HepG2 (cell line): Measurements from ENCODE around the gene GDI1. TPM values are rescaled to one million over a fixed set of nuclear protein-coding genes. Genes with fewer than 3 reads are reported as not detected.

Source experiments
- MED1 ChIP-seq: sonication (generic); formaldehyde crosslinking; IDR thresholded peaks from 2 replicates; pipeline ENCODE4 v1.4.0; 2020; ENCODE audit warnings: missing genetic modification reagents
- MTA1 ChIP-seq: sonication (generic); formaldehyde crosslinking; IDR thresholded peaks from 2 replicates; pipeline ENCODE4 v1.4.0; 2020; ENCODE audit warnings: missing genetic modification reagents, mild to moderate bottlenecking, borderline replicate concordance
- PHF8 ChIP-seq: sonication (generic); formaldehyde crosslinking; IDR thresholded peaks from 2 replicates; pipeline ENCODE4 v1.5.0; 2020; ENCODE audit warnings: missing genetic modification reagents
- ZNF3 ChIP-seq: IDR thresholded peaks from 2 replicates; pipeline ENCODE4 v1.7.0; 2017; ENCODE audit warnings: inconsistent platforms
- ZNF337 ChIP-seq: sonication (generic); formaldehyde crosslinking; IDR thresholded peaks from 2 replicates; pipeline ENCODE4 v1.5.1; 2020; ENCODE audit warnings: missing genetic modification reagents, low read depth, mild to moderate bottlenecking, borderline replicate concordance
- ZNF619 ChIP-seq: sonication (generic); formaldehyde crosslinking; IDR thresholded peaks from 2 replicates; pipeline ENCODE4 v1.4.0; 2020; ENCODE audit warnings: mild to moderate bottlenecking, missing genetic modification reagents
- ZSCAN9 ChIP-seq: IDR thresholded peaks from 2 replicates; pipeline ENCODE4 v1.6.1; 2016; ENCODE audit warnings: borderline replicate concordance
- polyA plus RNA-seq, 8 experiments: library from polyadenylated mRNA; depleted of rRNA in 3 of 8; stranded (reverse) in 7 of 8; unstranded in 1 of 8; fragments of >200 nt; fragmentation: Illumina TruSeq in 4 of 8; extraction: Trizol in 4 of 8; gene quantifications; 2 replicates each; pipeline versions ENCODE4 v1.2.1 to v1.2.3, GENCODE V29; 2011 to 2016; ENCODE audit warnings: low read depth in 4 of 8, missing spikeins in 1 of 8, mixed read lengths in 1 of 8; ENCODE audit not compliant: insufficient read depth in 1 of 8
- total RNA-seq, 5 experiments: library from RNA; depleted of rRNA; stranded (reverse); fragments of >200 nt; fragmentation: Illumina TruSeq; extraction: Trizol; gene quantifications; 2 replicates each; pipeline ENCODE4 v1.2.3, GENCODE V29; 2016; ENCODE audit warnings: low read depth in 1 of 5
- TF ChIP-seq, protein P1 (sequence below): sonication (generic); formaldehyde crosslinking; IDR thresholded peaks from 2 replicates; pipeline ENCODE4 v1.4.0; 2020; ENCODE audit warnings: missing genetic modification reagents
- TF ChIP-seq, protein P2 (sequence below): sonication (generic); formaldehyde crosslinking; IDR thresholded peaks from 2 replicates; pipeline ENCODE4 v1.8.1; 2023; ENCODE audit warnings: missing genetic modification reagents, inconsistent platforms, borderline replicate concordance
- TF ChIP-seq, protein P3 (sequence below): sonication (generic); formaldehyde crosslinking; IDR thresholded peaks from 2 replicates; pipeline ENCODE4 v1.4.0; 2020; ENCODE audit warnings: low read depth, mild to moderate bottlenecking, missing genetic modification reagents
- TF ChIP-seq, protein P4 (sequence below): sonication (generic); formaldehyde crosslinking; IDR thresholded peaks from 2 replicates; pipeline ENCODE4 v1.5.0; 2020; ENCODE audit warnings: missing genetic modification reagents, mild to moderate bottlenecking, borderline replicate concordance
- TF ChIP-seq, protein P5 (sequence below): sonication (generic); formaldehyde crosslinking; IDR thresholded peaks from 2 replicates; pipeline ENCODE4 v1.8.0; 2022; ENCODE audit warnings: mild to moderate bottlenecking, missing genetic modification reagents, borderline replicate concordance

Gene GDI1
- total and polyA plus RNA-seq, 2 of the 13 experiments (the other 11 are each of a cell fraction or from before 2014, with no cell fraction given), result 17.4 to 105 TPM

DNA sequence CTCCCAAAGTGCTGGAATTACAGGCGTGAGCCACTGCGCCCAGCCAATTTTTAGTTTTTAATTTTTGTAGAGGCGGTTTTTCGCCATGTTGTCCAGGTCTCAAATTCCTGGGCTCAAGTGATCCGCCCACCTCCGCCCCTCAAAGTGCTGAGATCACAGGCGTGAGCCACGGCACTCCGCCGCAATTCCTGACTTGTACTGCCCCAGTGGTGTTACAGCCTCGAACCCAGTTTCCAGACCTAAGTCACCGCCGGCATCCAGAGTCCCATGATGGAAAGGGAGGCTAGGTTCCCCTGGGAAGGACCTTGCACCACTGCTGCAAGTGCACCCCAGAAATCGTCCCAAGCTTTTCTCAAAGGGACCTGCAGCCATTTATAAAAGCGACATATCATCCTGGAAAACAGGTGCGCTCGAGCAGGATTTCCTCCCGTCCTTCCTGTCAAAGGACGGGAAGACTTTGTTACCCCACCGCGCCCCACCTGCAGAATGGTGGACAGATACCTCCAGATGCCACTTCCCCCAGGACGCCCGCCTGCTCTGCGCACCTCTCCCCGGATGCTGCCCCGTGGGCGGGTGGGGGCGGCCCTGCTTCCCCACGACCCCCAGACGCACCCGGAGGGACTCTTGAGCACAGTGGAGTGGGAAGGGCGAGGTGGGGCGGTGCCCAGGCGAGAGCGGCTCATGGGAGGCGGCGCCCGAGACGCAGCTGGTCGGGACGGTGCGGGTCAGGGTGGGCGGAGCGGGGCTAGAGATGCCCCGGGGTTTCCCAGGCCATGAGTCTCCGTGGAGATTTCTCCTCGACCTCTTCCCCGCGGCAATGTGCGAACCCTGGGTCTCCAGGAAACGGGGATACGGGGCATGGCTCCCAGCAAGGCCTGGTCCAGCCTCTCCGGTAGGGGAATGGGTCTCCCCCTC lies 39.7 kb upstream of the GDI1 start (continued):
- TF ChIP-seq MTA1 (CRISPR knock-in tag) (no peak), ZSCAN9 (no peak), PHF8 (CRISPR knock-in tag) (peak; percentile 41; the same call in 1 of the 2 replicates), ZNF337 (CRISPR knock-in tag) (no peak), ZNF3 (no peak), MED1 (no peak), ZNF619 (CRISPR knock-in tag) (no peak)
- TF ChIP-seq, protein P1, sequence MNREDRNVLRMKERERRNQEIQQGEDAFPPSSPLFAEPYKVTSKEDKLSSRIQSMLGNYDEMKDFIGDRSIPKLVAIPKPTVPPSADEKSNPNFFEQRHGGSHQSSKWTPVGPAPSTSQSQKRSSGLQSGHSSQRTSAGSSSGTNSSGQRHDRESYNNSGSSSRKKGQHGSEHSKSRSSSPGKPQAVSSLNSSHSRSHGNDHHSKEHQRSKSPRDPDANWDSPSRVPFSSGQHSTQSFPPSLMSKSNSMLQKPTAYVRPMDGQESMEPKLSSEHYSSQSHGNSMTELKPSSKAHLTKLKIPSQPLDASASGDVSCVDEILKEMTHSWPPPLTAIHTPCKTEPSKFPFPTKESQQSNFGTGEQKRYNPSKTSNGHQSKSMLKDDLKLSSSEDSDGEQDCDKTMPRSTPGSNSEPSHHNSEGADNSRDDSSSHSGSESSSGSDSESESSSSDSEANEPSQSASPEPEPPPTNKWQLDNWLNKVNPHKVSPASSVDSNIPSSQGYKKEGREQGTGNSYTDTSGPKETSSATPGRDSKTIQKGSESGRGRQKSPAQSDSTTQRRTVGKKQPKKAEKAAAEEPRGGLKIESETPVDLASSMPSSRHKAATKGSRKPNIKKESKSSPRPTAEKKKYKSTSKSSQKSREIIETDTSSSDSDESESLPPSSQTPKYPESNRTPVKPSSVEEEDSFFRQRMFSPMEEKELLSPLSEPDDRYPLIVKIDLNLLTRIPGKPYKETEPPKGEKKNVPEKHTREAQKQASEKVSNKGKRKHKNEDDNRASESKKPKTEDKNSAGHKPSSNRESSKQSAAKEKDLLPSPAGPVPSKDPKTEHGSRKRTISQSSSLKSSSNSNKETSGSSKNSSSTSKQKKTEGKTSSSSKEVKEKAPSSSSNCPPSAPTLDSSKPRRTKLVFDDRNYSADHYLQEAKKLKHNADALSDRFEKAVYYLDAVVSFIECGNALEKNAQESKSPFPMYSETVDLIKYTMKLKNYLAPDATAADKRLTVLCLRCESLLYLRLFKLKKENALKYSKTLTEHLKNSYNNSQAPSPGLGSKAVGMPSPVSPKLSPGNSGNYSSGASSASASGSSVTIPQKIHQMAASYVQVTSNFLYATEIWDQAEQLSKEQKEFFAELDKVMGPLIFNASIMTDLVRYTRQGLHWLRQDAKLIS (CRISPR knock-in tag), result 0 out of 2 replicates have a peak, but pooled peaks have one; percentile 39
- TF ChIP-seq, protein P2, sequence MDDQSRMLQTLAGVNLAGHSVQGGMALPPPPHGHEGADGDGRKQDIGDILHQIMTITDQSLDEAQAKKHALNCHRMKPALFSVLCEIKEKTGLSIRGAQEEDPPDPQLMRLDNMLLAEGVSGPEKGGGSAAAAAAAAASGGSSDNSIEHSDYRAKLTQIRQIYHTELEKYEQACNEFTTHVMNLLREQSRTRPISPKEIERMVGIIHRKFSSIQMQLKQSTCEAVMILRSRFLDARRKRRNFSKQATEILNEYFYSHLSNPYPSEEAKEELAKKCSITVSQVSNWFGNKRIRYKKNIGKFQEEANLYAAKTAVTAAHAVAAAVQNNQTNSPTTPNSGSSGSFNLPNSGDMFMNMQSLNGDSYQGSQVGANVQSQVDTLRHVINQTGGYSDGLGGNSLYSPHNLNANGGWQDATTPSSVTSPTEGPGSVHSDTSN (CRISPR knock-in tag), result no peak
- TF ChIP-seq, protein P3, sequence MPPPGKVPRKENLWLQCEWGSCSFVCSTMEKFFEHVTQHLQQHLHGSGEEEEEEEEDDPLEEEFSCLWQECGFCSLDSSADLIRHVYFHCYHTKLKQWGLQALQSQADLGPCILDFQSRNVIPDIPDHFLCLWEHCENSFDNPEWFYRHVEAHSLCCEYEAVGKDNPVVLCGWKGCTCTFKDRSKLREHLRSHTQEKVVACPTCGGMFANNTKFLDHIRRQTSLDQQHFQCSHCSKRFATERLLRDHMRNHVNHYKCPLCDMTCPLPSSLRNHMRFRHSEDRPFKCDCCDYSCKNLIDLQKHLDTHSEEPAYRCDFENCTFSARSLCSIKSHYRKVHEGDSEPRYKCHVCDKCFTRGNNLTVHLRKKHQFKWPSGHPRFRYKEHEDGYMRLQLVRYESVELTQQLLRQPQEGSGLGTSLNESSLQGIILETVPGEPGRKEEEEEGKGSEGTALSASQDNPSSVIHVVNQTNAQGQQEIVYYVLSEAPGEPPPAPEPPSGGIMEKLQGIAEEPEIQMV, result no peak
- TF ChIP-seq, protein P4, sequence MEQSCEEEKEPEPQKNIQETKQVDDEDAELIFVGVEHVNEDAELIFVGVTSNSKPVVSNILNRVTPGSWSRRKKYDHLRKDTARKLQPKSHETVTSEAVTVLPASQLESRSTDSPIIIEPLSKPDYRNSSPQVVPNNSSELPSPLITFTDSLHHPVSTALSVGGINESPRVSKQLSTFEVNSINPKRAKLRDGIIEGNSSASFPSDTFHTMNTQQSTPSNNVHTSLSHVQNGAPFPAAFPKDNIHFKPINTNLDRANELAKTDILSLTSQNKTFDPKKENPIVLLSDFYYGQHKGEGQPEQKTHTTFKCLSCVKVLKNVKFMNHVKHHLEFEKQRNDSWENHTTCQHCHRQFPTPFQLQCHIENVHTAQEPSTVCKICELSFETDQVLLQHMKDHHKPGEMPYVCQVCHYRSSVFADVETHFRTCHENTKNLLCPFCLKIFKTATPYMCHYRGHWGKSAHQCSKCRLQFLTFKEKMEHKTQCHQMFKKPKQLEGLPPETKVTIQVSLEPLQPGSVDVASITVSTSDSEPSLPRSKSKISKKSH, result no peak
- TF ChIP-seq, protein P5, sequence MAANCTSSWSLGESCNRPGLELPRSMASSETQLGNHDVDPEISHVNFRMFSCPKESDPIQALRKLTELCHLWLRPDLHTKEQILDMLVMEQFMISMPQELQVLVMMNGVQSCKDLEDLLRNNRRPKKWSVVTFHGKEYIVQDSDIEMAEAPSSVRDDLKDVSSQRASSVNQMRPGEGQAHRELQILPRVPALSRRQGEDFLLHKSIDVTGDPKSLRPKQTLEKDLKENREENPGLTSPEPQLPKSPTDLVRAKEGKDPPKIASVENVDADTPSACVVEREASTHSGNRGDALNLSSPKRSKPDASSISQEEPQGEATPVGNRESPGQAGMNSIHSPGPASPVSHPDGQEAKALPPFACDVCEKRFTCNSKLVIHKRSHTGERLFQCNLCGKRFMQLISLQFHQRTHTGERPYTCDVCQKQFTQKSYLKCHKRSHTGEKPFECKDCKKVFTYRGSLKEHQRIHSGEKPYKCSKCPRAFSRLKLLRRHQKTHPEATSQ (CRISPR knock-in tag), result no peak
